Inflammatory macrophage treated with lipopolysaccharide for 1 hour (primary cell): Measurements from ENCODE around the gene SLC25A15.

Source experiments
- DNase-seq, 2 donors: peaks; one replicate each; pipeline ENCODE4 v3.0.0-alpha.2; 2020 to 2022

Gene SLC25A15

GRCh38 chr13:40789275-40790153, at the start of gene SLC25A15:
Gene SLC25A15 (plus strand): TSS chr13:40789611. CDS start chr13:40793227, 3,616 bp downstream.
- DNase-seq = peak; percentile 72 to 73

- DNase-seq = no peak
Measured at GRCh38 chr13:40749327-40749726, 40.1 kb upstream of the SLC25A15 start.

- no peak for DNase-seq
Measured at GRCh38 chr13:40755082-40755700, 34.2 kb upstream of the SLC25A15 start.

GRCh38 chr13:40756042-40756441, 33.4 kb upstream of the SLC25A15 start:
- no peak for DNase-seq

- DNase-seq = no peak
Measured at GRCh38 chr13:40758811-40759210, 30.6 kb upstream of the SLC25A15 start.

GRCh38 chr13:40762849-40763248, 26.6 kb upstream of the SLC25A15 start:
- DNase-seq = no peak

GRCh38 chr13:40764587-40765403, 24.6 kb upstream of the SLC25A15 start:
- no peak for DNase-seq

GRCh38 chr13:40765602-40766001, 23.8 kb upstream of the SLC25A15 start:
- DNase-seq = no peak

GRCh38 chr13:40769970-40770369, 19.4 kb upstream of the SLC25A15 start:
- no peak for DNase-seq

GRCh38 chr13:40770609-40770933, 18.8 kb upstream of the SLC25A15 start:
- no peak for DNase-seq

GRCh38 chr13:40770934-40771618, 18.3 kb upstream of the SLC25A15 start, which contains the start of gene MRPS31:
Gene MRPS31 (minus strand): TSS chr13:40771190. CDS start chr13:40771136, 54 bp downstream.
- peak; percentile 93 to 96 for DNase-seq

GRCh38 chr13:40772765-40773473, 16.5 kb upstream of the SLC25A15 start:
- DNase-seq = no peak

- DNase-seq = no peak
Measured at GRCh38 chr13:40774672-40775071, 14.7 kb upstream of the SLC25A15 start.

- DNase-seq = no peak
Measured at GRCh38 chr13:40776232-40776631, 13.2 kb upstream of the SLC25A15 start.

- DNase-seq = peak; percentile 6 to 29
Measured at GRCh38 chr13:40776681-40777165, 12.7 kb upstream of the SLC25A15 start.

- peak; percentile 35 to 69 for DNase-seq
Measured at GRCh38 chr13:40777166-40777808, 12.1 kb upstream of the SLC25A15 start.

- no peak for DNase-seq
Measured at GRCh38 chr13:40777809-40778175, 11.6 kb upstream of the SLC25A15 start.

- DNase-seq = no peak
Measured at GRCh38 chr13:40779049-40779448, 10.4 kb upstream of the SLC25A15 start.

GRCh38 chr13:40779796-40780285, 9.6 kb upstream of the SLC25A15 start:
- DNase-seq = no peak

GRCh38 chr13:40780822-40781401, 8.5 kb upstream of the SLC25A15 start:
- DNase-seq = no peak

- DNase-seq = peak; percentile 32
Measured at GRCh38 chr13:40781717-40782116, 7.7 kb upstream of the SLC25A15 start.
